GM19193 (cell line): ENCODE measurements around the gene KCNJ1.

ENCODE experiments used
- POLR2A ChIP-seq: IDR thresholded peaks from 4 replicates; pipeline ENCODE4 v1.6.1; 2011; ENCODE audit not compliant: insufficient read depth, insufficient read length; ENCODE audit errors: extremely low read depth

The KCNJ1 gene

DNA sequence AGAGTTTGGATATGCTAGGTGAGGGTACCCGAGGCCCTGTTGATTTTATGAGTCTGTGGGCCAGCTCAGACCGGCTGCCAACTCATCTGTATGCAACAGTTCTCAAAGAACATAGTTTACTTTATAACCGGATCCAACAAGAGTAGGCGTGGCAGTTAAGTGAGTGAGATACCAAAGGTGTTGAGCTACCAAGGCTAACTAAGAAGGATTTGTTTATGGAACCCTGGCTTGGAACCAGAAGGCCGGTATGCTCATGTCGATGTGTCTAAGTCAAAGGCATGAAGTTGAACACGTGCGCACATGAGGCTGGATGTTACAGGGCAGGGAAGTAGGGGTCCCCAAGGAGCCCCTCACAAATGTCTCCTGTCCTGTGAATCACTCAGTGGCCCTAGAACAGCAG, at the start of gene KCNJ1:
Gene KCNJ1, minus strand, starts transcription at position 20 of the 400 bp plus-strand sequence. CDS start 27,053 bp downstream, outside the sequence.
- no peak for TF ChIP-seq POLR2A

DNA sequence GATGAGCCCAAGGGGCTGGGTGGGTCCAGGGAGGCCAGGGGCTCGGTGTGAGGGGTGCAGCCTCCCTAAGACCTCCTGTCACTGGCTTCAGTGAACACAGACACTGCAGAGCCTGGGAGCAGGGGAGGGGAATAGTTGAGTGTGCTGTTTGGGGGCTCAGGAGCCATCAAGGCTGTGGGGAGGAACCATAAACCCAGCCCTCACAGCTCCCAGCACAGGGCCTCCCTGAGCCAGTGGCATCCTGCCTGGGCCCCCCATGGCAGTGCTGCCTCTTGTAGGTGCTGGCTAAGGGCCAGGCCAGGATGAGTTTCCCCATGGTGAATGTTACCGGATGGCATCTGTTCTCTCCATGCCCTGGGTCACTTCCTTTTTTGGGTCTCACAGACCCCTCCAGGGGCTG, 49.6 kb upstream of the KCNJ1 start:
- TF ChIP-seq POLR2A, result no peak

- TF ChIP-seq POLR2A, result no peak
Measured at GRCh38 chr11:128916037-128916572, 49.0 kb upstream of the KCNJ1 start.

GRCh38 chr11:128915149-128915521, 48.0 kb upstream of the KCNJ1 start:
- no peak for TF ChIP-seq POLR2A

DNA sequence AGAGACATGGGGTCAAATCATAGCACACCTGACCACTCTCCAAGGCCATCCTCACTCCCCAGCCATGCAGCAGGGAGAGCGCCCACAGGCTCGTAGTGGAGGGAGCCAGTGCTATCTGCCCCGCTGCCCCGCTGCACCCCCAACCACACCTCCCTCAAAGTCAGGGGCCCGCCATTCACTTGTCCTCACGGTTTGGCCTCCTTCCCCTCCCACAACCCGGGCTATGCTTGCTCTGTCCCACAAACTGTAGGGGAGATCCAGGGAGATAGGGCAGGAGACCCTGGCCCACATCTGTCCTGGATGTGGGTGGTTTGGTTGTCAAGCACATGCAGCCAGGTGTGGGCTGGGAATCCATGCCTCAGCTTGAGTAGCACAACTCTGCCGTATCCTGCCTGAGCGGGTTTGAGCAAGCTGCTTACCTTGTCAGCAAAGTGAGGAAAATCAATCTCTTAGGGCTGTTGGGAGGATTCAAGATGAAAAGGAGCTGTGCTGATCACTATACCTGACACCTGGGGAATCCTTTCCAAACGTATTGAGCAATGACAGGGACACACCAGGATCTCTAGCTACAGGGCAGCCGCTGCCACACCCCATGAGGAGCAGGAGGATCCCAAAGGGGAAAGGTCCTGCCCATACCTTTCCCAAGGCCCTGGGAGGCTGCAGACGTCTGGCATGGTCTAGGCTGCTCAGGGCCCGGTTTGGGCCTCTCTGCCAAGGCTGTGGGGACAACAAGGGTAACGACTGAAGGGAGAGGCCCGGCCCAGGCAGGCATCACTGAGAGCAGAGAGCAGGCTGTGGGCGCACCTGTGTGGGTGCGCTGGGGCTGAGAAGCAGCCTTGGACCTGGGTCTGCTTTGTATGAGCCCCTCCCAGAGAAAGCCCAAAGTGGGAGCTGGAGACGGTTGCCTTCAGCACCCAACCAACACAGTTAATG, 47.4 kb upstream of the KCNJ1 start:
- no peak for TF ChIP-seq POLR2A

GRCh38 chr11:128913806-128914205, 46.7 kb upstream of the KCNJ1 start:
- no peak for TF ChIP-seq POLR2A

- TF ChIP-seq POLR2A, result no peak
Measured at GRCh38 chr11:128911701-128912100, 44.6 kb upstream of the KCNJ1 start.

GRCh38 chr11:128911239-128911638, 44.1 kb upstream of the KCNJ1 start:
- no peak for TF ChIP-seq POLR2A

DNA sequence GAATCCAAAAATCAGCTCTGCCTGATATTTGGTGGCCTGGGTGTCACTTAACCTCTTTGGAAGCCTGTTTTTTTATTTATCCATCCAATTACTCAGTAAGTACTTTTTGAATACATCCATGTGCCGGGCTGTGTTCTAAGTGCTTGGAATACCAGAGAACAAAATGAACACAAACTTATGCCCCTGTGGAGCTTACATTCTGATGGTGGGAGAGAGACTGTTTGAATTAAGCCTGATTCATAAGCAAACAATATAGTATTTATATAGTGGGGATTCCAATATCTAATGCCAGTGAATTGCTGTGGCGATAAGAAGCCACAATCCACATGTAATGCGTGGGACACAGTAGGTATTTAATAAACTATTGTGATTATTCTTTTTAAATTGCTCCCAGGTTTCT, 43.5 kb upstream of the KCNJ1 start:
- no peak for TF ChIP-seq POLR2A

GRCh38 chr11:128909438-128910125, 42.5 kb upstream of the KCNJ1 start:
- no peak for TF ChIP-seq POLR2A

DNA sequence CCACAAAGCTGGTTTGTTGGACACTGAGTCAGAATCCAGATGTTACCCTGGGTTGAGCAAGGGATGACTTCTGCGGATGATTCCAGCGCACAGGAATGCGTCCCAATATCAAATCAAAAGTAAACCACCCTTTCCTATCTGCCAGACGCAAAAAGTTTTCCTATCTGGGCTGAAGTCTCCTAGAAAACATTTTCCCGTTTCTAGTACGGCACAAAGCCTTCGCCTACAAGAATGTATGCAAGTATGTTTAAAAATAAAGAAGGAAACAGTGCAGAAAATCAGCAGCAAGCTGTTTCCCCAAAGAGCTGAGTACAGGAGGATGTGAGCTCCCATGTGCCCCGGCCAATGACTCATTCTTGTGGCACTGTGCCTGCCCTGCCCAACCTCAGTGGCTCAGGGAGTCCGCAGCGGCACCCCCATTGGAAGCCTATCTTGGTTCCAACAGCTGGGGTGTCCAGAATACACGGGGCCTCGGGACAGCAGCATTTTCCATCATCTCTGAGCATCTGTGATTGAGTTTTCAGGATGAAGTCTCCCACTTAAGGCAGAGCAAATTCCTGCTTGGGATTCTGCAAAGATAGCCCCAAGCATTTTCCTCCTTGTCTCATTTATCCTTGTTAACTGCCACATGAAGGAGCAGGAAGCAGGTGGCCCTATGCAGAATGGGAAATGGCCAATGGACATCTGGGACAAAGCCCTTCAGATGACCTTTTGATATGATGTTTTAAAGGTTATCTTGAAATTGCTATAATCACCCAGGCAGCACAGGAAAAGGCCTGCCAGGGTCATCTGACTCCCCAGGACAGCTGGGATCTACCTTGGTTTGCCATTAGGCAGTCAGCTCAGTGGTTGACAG, 41.5 kb upstream of the KCNJ1 start:
- TF ChIP-seq POLR2A, result no peak

- no peak for TF ChIP-seq POLR2A
Measured at GRCh38 chr11:128907585-128907984, 40.5 kb upstream of the KCNJ1 start.

GRCh38 chr11:128906185-128907050, 39.3 kb upstream of the KCNJ1 start:
- no peak for TF ChIP-seq POLR2A

DNA sequence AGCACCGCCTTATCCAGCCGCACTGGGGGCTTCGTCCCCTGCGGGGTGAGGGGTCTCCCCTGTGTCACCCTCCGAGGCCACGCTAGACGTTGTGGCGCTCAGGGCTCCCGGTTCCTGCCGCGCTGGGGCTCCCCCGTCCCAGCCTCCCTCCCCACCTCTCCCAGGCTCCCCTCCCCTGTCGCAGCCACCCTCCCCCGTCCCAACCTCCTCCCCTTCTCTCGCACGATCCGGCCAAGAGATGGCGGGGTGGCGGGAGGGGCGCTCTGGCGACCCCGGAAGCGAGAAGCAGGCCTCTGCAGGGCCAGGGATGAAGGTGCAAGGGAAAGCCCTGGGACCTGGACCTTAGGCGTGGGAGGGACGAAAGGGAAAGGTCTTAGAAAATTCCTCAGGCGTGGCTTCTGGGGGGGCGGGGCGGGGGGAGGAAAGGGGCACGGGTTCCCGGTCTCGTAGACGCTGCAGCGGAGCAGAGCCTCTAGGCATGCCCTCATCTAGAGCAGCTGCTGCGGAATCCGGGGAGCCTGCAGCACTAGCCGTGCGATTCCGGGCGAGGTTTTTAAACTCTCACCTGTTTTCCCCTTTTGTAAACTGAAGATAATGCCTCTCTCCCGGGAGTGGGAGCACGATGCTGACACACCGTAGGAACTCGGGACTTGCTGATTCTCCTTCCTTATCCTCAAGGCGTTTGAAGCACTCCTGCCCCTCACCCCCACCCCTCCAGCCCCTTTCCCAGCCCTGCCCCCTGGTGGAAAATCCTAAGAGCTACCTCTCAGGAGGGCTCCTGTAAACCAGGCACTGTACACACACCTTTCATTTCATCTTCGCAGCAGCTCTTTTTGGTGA, 38.5 kb upstream of the KCNJ1 start:
- TF ChIP-seq POLR2A, result no peak
